Skeletal muscle satellite cell (primary cell): ENCODE data around the gene SCAP.

Experiments used
- H3K27me3 ChIP-seq: 2 replicates; pipeline ENCODE4 v1.7.0; 2013; ENCODE audit warnings: low read length; ENCODE audit not compliant: control insufficient read depth, insufficient read depth
- H3K36me3 ChIP-seq: 2 replicates; pipeline ENCODE4 v1.7.0; 2013; ENCODE audit warnings: mild to moderate bottlenecking, control low read depth, low read length; ENCODE audit not compliant: insufficient read depth
- H3K4me1 ChIP-seq: 2 replicates; pipeline ENCODE4 v1.7.0; 2013; ENCODE audit warnings: low read length; ENCODE audit not compliant: control insufficient read depth, insufficient read depth
- H3K4me2 ChIP-seq: 2 replicates; pipeline ENCODE4 v1.7.0; 2013; ENCODE audit warnings: mild to moderate bottlenecking, low read length
- H3K4me3 ChIP-seq: 2 replicates; pipeline ENCODE4 v1.7.0; 2013; ENCODE audit warnings: low read length
- H3K9ac ChIP-seq: 2 replicates; pipeline ENCODE4 v1.7.0; 2013; ENCODE audit warnings: mild to moderate bottlenecking, low read depth, low read length, moderate library complexity
- H3K9me3 ChIP-seq: replicated peaks from 2 replicates; pipeline ENCODE4 v1.7.0; 2013; ENCODE audit warnings: mild to moderate bottlenecking, control low read depth, low read length

Gene SCAP

DNA sequence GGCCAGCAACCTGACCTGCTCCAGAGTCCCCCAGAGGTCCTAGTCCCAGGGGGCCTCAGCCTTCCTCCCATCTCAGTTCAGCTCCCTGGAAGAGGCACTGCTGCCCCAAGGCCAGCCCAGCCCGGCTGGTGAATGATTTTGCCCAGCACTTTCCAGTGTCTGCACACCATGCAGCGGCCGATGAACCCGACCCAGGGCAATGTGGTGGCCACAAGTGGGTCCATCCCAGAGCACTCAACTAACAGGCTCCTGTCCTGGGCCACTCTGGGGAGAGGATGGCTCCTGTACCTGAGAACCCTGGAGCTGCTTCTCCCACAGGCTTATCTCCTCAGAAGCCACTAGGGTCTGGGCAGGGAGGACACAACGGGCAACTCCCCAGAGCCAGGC, 55.7 kb downstream of the SCAP start:
- H3K36me3 ChIP-seq, result peaks cover 47% of the 10 kb centered on the region
- H3K4me2 ChIP-seq, result no peak overlapping the region

DNA sequence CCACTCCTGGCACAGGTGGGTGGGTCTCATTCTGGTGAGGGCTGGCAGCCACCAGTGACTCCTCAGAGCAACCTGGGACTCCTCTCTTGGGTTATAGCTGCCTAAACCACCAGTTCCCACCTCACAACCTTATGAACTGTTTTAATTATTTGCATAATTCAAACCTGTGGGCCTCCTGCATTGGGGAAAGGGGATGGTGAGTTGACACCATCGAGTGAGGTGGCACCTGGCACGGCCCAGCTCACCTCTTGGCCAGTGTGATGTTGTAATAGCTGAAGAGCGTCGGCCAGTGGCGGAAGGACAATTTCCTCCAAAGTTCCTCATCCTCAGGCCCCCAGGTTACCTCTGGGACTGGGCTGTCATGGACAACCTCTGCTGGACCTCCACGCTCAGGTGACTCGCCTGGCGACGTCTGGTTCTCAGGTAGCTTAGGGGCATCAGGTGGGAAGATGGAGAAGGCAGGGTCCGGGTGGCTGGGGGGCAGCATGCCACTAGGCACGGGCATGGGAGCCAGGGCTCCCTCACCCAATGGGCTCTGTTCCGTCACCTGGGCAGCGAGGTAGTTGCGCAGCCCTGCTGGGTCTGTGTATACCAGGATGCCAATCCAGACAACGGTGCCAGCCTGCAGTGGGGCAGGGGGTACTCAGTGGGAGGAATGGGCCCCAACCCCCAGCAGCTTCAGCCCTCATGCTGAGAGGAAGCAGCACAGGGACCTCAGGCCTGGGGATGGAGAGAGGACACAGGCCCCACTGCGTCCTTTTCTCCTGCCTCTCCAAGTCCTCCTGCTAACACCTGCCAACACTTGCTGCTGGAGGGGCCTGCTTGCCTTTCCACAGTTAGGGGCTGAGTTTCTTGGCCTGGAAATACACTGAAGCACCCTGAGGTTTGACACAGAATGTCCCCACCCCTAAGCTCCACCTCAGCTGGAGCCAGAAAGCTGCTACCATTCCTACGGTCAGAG, 56.4 kb downstream of the SCAP start:
- Histone ChIP-seq H3K9ac (no peak overlapping the region), H3K4me1 (peaks cover 7% of the 10 kb centered on the region), H3K36me3 (peaks cover 50% of the 10 kb centered on the region), H3K27me3 (no peaks in the 10 kb centered on the region), H3K9me3 (no peaks in the 10 kb centered on the region), H3K4me2 (no peak overlapping the region), H3K4me3 (no peak overlapping the region)

More for the DNA sequence above, 55.7 kb downstream of the SCAP start:
- H3K9me3 ChIP-seq, result no peaks in the 10 kb centered on the region
- H3K4me1 ChIP-seq, result peaks cover 7% of the 10 kb centered on the region
- H3K9ac ChIP-seq, result no peak overlapping the region
- no peaks in the 10 kb centered on the region for H3K27me3 ChIP-seq
- H3K4me3 ChIP-seq, result no peak overlapping the region

DNA sequence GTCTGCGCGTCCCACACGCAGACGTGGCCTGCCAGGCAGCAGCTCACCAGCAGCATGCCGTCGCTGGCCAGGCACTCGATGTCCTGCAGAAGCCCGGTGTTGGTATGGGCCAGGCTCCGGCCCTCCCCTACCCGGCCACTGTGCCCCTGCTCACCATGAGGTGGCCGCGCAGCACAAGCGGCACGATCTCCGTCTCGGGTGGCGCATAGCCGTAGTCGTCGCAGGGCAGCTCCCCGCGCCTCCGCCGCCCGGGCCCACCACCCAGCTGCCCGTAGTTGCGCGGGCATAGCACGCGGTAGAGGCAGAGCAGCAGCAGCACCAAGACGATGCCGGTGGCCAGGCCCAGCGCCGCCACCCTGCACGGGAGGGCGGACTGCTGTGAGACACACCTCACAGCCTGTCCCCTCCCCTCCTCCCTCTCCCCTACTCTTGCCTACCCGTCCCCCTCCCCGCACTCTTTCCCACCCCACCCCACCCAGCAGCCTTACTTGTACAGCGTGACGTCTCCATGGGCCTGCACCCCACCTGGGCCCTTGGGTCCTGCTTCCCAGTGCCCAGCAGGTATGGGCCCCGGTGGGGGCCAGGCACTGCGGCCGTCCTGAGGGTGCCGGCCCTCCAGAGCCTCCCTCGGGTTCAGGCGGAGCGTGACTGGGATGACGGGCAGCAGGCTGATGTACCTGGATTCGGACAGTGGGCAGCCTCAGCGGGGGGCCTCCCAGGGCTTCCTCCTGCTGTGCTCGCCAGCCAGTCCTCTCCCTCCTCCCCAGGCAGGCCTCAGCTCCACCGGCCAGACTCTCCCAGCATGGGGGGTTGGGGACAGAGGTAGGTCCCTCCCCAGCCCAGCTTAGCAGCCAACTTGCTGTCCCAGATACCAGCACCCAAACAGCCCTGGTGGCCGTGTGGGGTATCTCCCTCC, 57.3 kb downstream of the SCAP start:
- no peaks in the 10 kb centered on the region for H3K27me3 ChIP-seq
- H3K4me2 ChIP-seq, result no peak overlapping the region
- H3K4me3 ChIP-seq, result no peak overlapping the region
- H3K9ac ChIP-seq, result no peak overlapping the region
- H3K36me3 ChIP-seq, result peaks cover 60% of the 10 kb centered on the region
- peaks cover 7% of the 10 kb centered on the region for H3K4me1 ChIP-seq
- H3K9me3 ChIP-seq, result no peaks in the 10 kb centered on the region

DNA sequence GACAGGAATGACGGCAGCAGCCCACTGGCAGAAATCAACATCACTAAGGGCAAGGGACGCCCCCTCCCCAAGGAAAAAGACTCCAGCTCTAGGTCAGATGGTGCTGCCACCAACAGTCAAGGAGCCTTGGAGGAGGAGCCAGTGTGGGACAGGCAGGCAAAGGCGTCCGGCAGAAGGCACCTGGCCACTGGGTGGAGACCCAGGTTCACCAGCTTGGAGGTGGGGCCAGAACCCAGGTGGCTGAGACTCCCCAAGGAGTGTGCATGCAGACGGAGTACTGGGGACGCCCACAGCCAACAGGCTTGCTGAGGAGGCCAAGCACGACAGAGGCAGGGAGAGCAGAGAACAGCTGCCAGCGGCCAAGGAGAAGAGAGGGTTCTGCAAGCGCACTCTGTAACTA, 59.7 kb downstream of the SCAP start:
- Histone ChIP-seq H3K4me3 (no peak overlapping the region), H3K4me1 (no peaks in the 10 kb centered on the region), H3K27me3 (no peaks in the 10 kb centered on the region), H3K4me2 (no peak overlapping the region), H3K9ac (no peak overlapping the region), H3K36me3 (peaks cover 74% of the 10 kb centered on the region), H3K9me3 (no peaks in the 10 kb centered on the region)

DNA sequence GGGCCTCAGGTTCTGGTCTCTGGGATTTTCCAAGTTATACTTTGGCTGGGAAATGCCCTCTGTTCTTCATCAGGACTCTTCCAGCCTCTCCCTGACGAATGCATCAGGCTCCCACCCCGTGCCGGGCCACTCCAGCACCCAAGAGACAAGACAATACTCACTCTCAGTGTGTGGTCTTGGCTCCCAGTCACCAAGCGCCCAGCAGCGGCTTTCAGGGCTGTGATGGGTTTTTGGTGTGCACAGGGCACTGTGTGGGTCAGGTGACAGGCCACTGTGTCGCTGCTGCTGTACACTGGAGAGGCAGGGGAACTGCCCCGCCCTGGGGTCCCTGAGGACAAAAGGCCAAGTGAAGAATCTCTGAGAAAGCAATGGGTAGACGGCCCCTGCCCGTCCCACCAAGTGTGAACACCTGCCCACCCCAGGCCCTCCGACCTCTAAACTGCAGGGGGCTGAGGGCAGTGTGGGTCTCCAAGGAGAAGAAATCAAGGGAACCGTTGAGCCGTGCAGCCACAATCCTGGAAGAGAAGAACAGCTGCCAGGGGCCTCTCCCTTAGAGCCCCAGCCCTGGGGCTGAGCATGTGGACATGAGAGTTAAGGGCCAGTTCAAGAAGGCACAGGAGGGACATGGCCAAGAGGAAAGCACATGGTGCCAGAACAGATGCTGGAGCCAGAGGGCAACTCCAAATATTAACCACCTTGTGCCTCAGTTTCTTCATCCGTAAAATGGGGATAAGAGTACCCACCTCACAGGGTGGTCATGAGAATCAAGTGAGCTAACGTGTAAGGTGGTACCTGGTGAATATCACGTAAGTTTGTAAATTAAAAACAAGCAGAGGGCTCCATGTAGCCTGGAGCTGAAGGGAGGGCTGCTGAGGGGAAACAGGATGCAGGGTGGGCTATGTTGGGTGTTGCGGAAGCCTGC, 60.8 kb downstream of the SCAP start:
- Histone ChIP-seq H3K4me2 (no peak overlapping the region), H3K4me1 (no peaks in the 10 kb centered on the region), H3K36me3 (peaks cover 72% of the 10 kb centered on the region), H3K27me3 (no peaks in the 10 kb centered on the region), H3K9me3 (no peaks in the 10 kb centered on the region), H3K9ac (no peak overlapping the region), H3K4me3 (no peak overlapping the region)

DNA sequence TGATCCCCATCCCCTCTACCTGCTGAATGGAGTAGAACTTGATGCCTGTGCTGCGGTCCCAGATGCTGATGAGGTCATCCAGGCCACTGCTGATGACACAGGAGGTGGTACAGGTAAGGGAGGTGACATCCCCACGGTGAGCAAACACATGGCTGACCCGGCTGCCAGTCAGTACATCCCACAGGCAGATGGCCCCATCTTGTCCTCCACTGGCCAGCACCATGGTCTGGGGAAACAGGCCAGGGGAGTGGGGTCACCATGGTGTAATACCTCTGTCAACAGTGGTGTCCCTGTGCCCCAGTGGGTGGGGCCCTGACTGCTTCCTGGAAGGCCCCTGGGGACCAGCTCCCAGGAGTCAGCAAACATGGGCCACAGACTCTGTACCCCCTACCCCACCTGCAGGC, 61.6 kb downstream of the SCAP start:
- Histone ChIP-seq H3K4me2 (no peak overlapping the region), H3K36me3 (peaks cover 71% of the 10 kb centered on the region), H3K4me1 (no peaks in the 10 kb centered on the region), H3K9ac (no peak overlapping the region), H3K9me3 (no peaks in the 10 kb centered on the region), H3K27me3 (no peaks in the 10 kb centered on the region), H3K4me3 (no peak overlapping the region)

DNA sequence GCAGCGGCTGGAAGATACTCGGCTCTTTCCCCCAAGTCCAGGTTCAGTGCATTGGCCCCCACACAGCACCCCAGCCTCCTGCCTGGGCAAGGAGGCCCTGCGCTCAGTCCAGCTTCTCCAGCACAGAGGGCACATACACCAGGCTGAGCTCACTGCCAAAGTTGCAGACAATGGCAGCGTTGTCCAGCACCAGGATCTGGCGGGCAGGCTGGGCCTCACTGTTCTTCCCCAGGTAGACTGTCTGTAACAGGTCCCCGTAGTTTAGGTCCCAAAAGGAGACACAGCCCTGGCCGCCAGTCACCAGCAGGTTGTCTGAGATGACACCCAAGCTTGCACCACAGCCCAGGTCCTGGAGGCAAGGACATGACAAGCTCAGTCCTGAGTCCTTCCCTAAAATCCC, 62.0 kb downstream of the SCAP start:
- Histone ChIP-seq H3K27me3 (no peaks in the 10 kb centered on the region), H3K9ac (no peak overlapping the region), H3K4me1 (no peaks in the 10 kb centered on the region), H3K36me3 (peaks cover 72% of the 10 kb centered on the region), H3K4me3 (no peak overlapping the region), H3K4me2 (no peak overlapping the region), H3K9me3 (no peaks in the 10 kb centered on the region)

DNA sequence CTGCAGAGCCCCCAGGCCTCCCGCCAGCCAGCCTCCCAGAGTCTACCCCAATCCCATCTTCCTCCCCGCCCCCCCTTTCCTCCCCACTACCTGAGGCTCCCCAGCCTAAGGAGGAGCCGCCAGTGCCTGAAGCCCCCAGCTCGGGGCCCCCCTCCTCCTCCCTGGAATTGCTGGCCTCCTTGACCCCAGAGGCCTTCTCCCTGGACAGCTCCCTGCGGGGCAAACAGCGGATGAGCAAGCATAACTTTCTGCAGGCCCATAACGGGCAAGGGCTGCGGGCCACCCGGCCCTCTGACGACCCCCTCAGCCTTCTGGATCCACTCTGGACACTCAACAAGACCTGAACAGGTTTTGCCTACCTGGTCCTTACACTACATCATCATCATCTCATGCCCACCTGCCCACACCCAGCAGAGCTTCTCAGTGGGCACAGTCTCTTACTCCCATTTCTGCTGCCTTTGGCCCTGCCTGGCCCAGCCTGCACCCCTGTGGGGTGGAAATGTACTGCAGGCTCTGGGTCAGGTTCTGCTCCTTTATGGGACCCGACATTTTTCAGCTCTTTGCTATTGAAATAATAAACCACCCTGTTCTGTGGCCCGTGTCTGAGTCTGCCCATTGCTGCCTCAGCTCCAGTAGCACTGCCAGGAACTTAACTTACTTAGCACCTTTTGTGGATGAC, 62.8 kb downstream of the SCAP start:
- Histone ChIP-seq H3K4me3 (no peak overlapping the region), H3K4me2 (no peak overlapping the region), H3K4me1 (no peaks in the 10 kb centered on the region), H3K36me3 (peaks cover 80% of the 10 kb centered on the region), H3K27me3 (no peaks in the 10 kb centered on the region), H3K9ac (no peak overlapping the region), H3K9me3 (no peaks in the 10 kb centered on the region)

DNA sequence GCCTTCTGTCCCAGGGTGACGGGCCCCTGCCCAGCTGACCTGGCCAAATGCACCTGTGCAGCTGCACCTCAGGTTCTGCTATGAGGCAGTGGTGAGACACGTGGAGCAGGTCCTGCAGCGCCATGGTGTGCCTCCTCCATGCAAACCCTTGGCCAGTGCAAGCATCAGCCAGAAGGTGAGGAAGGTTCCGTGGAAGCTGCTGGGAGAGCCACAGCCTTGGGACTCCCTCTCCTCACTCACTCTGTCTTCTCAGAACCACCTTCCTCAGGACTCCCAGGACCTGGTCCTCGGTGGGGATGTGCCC, 63.3 kb downstream of the SCAP start:
- peaks cover 86% of the 10 kb centered on the region for H3K36me3 ChIP-seq
- H3K27me3 ChIP-seq, result no peaks in the 10 kb centered on the region
- H3K4me2 ChIP-seq, result no peak overlapping the region
- no peak overlapping the region for H3K9ac ChIP-seq
- no peaks in the 10 kb centered on the region for H3K9me3 ChIP-seq
- H3K4me1 ChIP-seq, result no peaks in the 10 kb centered on the region
- H3K4me3 ChIP-seq, result no peak overlapping the region

DNA sequence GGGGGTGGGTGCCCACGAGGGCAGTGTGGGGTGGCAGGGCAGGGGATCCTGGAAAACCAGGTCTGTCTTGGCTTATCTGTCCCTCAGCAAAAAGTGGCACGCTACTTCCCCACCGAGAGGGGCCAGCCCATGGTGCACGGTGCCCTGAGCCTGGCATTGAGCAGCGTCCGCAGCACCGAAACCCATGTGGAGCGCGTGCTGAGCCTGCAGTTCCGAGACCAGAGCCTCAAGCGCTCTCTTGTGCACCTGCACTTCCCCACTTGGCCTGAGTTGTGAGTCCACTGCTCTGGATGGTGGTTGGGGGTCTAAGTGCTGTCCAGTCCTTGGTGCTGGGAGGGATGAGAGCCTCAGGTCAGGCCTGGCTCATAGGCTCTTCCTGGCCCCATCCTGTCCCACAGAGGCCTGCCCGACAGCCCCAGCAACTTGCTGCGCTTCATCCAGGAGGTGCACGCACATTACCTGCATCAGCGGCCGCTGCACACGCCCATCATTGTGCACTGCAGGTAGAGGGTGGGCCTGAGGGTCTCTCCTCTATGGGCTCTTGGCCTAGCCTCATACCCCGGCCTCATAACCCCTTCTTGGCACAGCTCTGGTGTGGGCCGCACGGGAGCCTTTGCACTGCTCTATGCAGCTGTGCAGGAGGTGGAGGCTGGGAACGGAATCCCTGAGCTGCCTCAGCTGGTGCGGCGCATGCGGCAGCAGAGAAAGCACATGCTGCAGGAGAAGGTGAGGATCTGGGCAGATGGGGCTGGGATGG, 63.9 kb downstream of the SCAP start:
- peaks cover 86% of the 10 kb centered on the region for H3K36me3 ChIP-seq
- no peaks in the 10 kb centered on the region for H3K4me1 ChIP-seq
- H3K27me3 ChIP-seq, result no peaks in the 10 kb centered on the region
- H3K4me3 ChIP-seq, result no peak overlapping the region
- no peaks in the 10 kb centered on the region for H3K9me3 ChIP-seq
- no peak overlapping the region for H3K4me2 ChIP-seq
- no peak overlapping the region for H3K9ac ChIP-seq
